Upper lobe of right lung (tissue), 1 donor: Measurements from ENCODE around the gene PA2G4. TPM values are rescaled to one million over a fixed set of nuclear protein-coding genes. Genes with fewer than 3 reads are reported as not detected.
A peak's percentile ranks its signal among the peaks of the same experiment; 100 is the strongest.

ENCODE experiments used
- ATAC-seq: fragments of 200-7000 bp; cut with Tn5 transposase; one replicate; pipeline ENCODE4 v1.9.1; 2020; ENCODE audit warnings: mild to moderate bottlenecking, moderate library complexity
- DNase-seq: peaks from one replicate; pipeline ENCODE4 v3.0.0-alpha.2; 2020
- H3K27ac ChIP-seq: fragments of 200-600 bp; one replicate; pipeline ENCODE4 v1.8.0; 2022
- H3K27me3 ChIP-seq: fragments of 200-600 bp; one replicate; pipeline ENCODE4 v1.8.0; 2022; ENCODE audit warnings: mild to moderate bottlenecking
- H3K36me3 ChIP-seq: fragments of 200-600 bp; one replicate; pipeline ENCODE4 v1.8.0; 2022
- H3K4me1 ChIP-seq: fragments of 200-600 bp; one replicate; pipeline ENCODE4 v1.8.0; 2022
- H3K4me3 ChIP-seq: fragments of 200-600 bp; one replicate; pipeline ENCODE4 v1.8.0; 2022; ENCODE audit warnings: mild to moderate bottlenecking
- H3K9me3 ChIP-seq: fragments of 200-600 bp; one replicate; pipeline ENCODE4 v1.8.0; 2022
- CTCF ChIP-seq: fragments of 200-600 bp; IDR thresholded peaks from one replicate; pipeline ENCODE4 v1.8.0; 2022; ENCODE audit warnings: antibody characterized with exemption
- intact Hi-C: fragments of 100-400 bp; cut with DNase I; formaldehyde crosslinking; loops from one replicate; pipeline ENCODE4 v1.11.0; 2022
- total RNA-seq: library from RNA; stranded (reverse); fragmentation: NEBNext Ultra II Directional; extraction: Animal tissue kit (Norgen Biotek cat#: 25700); gene quantifications from one replicate; pipeline ENCODE4 v1.2.1, GENCODE V29; 2021
- donor health status: DM: no; HTN: yes; CAD: no; lungs with severe emphysema.

The PA2G4 gene
- total RNA-seq, 1 donor from 2014 or later, result 71.4 TPM

GRCh38 chr12:56080556-56081138 lies 23.7 kb upstream of the PA2G4 start:
- peak overlapping the region; percentile 59 for H3K4me3 ChIP-seq
- H3K27me3 ChIP-seq, result peaks cover 12% of the 10 kb centered on the region
- TF ChIP-seq CTCF, result no peak
- no peaks in the 10 kb centered on the region for H3K36me3 ChIP-seq
- H3K4me1 ChIP-seq, result peaks cover 5% of the 10 kb centered on the region
- peak overlapping the region; percentile 74 for H3K27ac ChIP-seq
- no peak for DNase-seq
- intact Hi-C loops, result no loop called here
- peak; percentile 40 for ATAC-seq
- H3K9me3 ChIP-seq, result no peaks in the 10 kb centered on the region

GRCh38 chr12:56081393-56082347 lies 22.7 kb upstream of the PA2G4 start:
- H3K4me3 ChIP-seq, result peak overlapping the region; percentile 59
- H3K4me1 ChIP-seq, result peaks cover 5% of the 10 kb centered on the region
- H3K27me3 ChIP-seq, result peaks cover 12% of the 10 kb centered on the region
- TF ChIP-seq CTCF, result no peak
- no peak for ATAC-seq
- DNase-seq, result no peak
- no peaks in the 10 kb centered on the region for H3K9me3 ChIP-seq
- H3K36me3 ChIP-seq, result no peaks in the 10 kb centered on the region
- intact Hi-C loops, result no loop called here
- H3K27ac ChIP-seq, result peak overlapping the region; percentile 74

- peaks cover 5% of the 10 kb centered on the region for H3K4me1 ChIP-seq
- no peak overlapping the region for H3K27ac ChIP-seq
- no peaks in the 10 kb centered on the region for H3K9me3 ChIP-seq
- H3K4me3 ChIP-seq, result no peak overlapping the region
- no peaks in the 10 kb centered on the region for H3K36me3 ChIP-seq
- DNase-seq, result no peak
- peaks cover 12% of the 10 kb centered on the region for H3K27me3 ChIP-seq
- no peak for TF ChIP-seq CTCF
- intact Hi-C loops, result no loop called here
- no peak for ATAC-seq
These were observed 22.0 kb upstream of the PA2G4 start for GRCh38 chr12:56082382-56082781.

- Histone ChIP-seq H3K36me3 (no peaks in the 10 kb centered on the region), H3K4me1 (peaks cover 11% of the 10 kb centered on the region), H3K27me3 (peaks cover 12% of the 10 kb centered on the region), H3K4me3 (no peak overlapping the region), H3K27ac (no peak overlapping the region), H3K9me3 (no peaks in the 10 kb centered on the region)
- DNase-seq (no peak), ATAC-seq (no peak)
- TF ChIP-seq CTCF, result no peak
- intact Hi-C loops, result no loop called here
These were observed 21.4 kb upstream of the PA2G4 start for GRCh38 chr12:56082967-56083366.

- ATAC-seq (peak; percentile 3), DNase-seq (no peak)
- Histone ChIP-seq H3K27me3 (peaks cover 11% of the 10 kb centered on the region), H3K27ac (no peak overlapping the region), H3K36me3 (no peaks in the 10 kb centered on the region), H3K4me1 (peaks cover 11% of the 10 kb centered on the region), H3K4me3 (no peak overlapping the region), H3K9me3 (no peaks in the 10 kb centered on the region)
- intact Hi-C loops, result no loop called here
- peak; percentile 41 for TF ChIP-seq CTCF
These were observed 19.3 kb upstream of the PA2G4 start for GRCh38 chr12:56084958-56085543.
